ENCODE results near the gene SLC16A14. TPM values are rescaled to one million over a fixed set of nuclear protein-coding genes. Genes with fewer than 3 reads are reported as not detected.

The SLC16A14 gene
- total RNA-seq, 1 experiment from 2014 or later: 3.2 TPM

DNA sequence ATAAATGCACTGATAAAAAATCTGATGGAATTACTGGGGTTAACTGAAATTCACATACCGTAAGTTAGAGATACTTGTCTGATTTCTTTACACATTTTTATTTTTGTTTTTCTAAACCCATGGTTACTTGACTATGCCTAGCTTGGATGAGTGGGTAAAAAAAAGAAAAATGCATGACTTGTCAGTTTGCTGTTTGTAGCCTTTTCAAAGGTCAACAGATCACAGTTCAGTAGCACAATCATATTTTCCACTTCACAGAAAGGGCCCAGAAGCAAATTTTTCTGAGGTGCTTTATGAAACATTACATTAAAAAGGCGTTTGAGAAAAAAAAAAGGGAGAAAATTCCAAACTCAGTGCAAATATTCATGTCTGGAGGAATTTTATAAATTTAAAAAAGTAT lies 16.4 kb downstream of the SLC16A14 start:
- ChIA-PET CTCF (no interaction called here), POLR2A (no interaction called here)
- BruUV-seq (replicated peaks): no TSS peak
- Histone ChIP-seq H3K4me1 (ENCODE audit: control insufficient read depth, insufficient read depth, low read length) (peaks cover 5% of the 10 kb centered on the region; the same call in 1 of the 2 replicates), H3K27me3 (ENCODE audit: control insufficient read depth, insufficient read depth, low read length) (no peaks in the 10 kb centered on the region), H3K9me3 (ENCODE audit: control insufficient read depth, insufficient read depth, low read depth, low read length) (no peaks in the 10 kb centered on the region), H3K36me3 (ENCODE audit: control insufficient read depth, insufficient read depth, low read length) (no peaks in the 10 kb centered on the region), H3K27ac (ENCODE audit: low read length) (no peak overlapping the region), H3K4me3 (ENCODE audit: low read depth in 2 of 2, low read length in 2 of 2) (no peak overlapping the region)
- no peak for TF ChIP-seq SIN3A (IDR thresholded peaks at IDR 0.05; ENCODE audit: borderline replicate concordance, insufficient read depth, low read depth, low read length)
- TF ChIP-seq TCF7L2 (IDR thresholded peaks at IDR 0.05; ENCODE audit: low read depth, low read length): no peak
- TF ChIP-seq, protein P1, sequence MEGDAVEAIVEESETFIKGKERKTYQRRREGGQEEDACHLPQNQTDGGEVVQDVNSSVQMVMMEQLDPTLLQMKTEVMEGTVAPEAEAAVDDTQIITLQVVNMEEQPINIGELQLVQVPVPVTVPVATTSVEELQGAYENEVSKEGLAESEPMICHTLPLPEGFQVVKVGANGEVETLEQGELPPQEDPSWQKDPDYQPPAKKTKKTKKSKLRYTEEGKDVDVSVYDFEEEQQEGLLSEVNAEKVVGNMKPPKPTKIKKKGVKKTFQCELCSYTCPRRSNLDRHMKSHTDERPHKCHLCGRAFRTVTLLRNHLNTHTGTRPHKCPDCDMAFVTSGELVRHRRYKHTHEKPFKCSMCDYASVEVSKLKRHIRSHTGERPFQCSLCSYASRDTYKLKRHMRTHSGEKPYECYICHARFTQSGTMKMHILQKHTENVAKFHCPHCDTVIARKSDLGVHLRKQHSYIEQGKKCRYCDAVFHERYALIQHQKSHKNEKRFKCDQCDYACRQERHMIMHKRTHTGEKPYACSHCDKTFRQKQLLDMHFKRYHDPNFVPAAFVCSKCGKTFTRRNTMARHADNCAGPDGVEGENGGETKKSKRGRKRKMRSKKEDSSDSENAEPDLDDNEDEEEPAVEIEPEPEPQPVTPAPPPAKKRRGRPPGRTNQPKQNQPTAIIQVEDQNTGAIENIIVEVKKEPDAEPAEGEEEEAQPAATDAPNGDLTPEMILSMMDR (IDR thresholded peaks at IDR 0.05): no peak
- no peak for TF ChIP-seq POLR2AphosphoS5 (IDR thresholded peaks at IDR 0.05; ENCODE audit: low read depth, low read length)
- TF ChIP-seq, protein P2, sequence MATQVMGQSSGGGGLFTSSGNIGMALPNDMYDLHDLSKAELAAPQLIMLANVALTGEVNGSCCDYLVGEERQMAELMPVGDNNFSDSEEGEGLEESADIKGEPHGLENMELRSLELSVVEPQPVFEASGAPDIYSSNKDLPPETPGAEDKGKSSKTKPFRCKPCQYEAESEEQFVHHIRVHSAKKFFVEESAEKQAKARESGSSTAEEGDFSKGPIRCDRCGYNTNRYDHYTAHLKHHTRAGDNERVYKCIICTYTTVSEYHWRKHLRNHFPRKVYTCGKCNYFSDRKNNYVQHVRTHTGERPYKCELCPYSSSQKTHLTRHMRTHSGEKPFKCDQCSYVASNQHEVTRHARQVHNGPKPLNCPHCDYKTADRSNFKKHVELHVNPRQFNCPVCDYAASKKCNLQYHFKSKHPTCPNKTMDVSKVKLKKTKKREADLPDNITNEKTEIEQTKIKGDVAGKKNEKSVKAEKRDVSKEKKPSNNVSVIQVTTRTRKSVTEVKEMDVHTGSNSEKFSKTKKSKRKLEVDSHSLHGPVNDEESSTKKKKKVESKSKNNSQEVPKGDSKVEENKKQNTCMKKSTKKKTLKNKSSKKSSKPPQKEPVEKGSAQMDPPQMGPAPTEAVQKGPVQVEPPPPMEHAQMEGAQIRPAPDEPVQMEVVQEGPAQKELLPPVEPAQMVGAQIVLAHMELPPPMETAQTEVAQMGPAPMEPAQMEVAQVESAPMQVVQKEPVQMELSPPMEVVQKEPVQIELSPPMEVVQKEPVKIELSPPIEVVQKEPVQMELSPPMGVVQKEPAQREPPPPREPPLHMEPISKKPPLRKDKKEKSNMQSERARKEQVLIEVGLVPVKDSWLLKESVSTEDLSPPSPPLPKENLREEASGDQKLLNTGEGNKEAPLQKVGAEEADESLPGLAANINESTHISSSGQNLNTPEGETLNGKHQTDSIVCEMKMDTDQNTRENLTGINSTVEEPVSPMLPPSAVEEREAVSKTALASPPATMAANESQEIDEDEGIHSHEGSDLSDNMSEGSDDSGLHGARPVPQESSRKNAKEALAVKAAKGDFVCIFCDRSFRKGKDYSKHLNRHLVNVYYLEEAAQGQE (IDR thresholded peaks at IDR 0.05; ENCODE audit: insufficient read depth in 1 of 2, low read depth in 2 of 2, low read length in 1 of 2): no peak
- no peak for DNase-seq (ENCODE audit: low read depth, low spot score)
- intact Hi-C loops (cut with micrococcal nuclease; ENCODE audit: unreplicated experiment) (no loop called here), in situ Hi-C loops (cut with HindIII; ENCODE audit: low pct_unique_long_range_greater_than_20kb, low sequenced_read_pairs) (no loop called here)
- ATAC-seq: no peak

DNA sequence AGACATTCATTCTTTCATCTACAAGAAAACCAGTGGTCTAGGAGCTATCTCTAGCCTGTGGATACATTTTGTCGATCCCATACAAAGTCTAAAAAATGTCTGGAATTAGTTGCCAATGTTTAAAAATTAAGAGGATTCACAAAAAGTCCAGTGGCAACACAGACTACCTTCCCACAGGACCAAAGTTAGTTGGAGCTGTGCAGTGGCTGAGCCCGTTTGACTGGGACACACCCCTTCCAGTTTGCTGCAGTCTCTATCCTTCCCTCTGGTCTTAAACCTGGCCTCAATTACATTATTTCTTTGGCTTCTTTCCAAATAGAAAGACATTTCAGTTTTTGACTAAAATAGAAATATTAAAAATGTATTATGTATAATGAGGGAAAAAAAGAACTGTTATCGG lies 18.6 kb downstream of the SLC16A14 start:
- ATAC-seq (no peak), DNase-seq (ENCODE audit: low read depth, low spot score) (no peak)
- Histone ChIP-seq H3K27ac (ENCODE audit: low read length) (no peak overlapping the region), H3K27me3 (ENCODE audit: control insufficient read depth, insufficient read depth, low read length) (no peaks in the 10 kb centered on the region), H3K4me3 (ENCODE audit: low read depth in 2 of 2, low read length in 2 of 2) (no peak overlapping the region), H3K9me3 (ENCODE audit: control insufficient read depth, insufficient read depth, low read depth, low read length) (no peaks in the 10 kb centered on the region), H3K4me1 (ENCODE audit: control insufficient read depth, insufficient read depth, low read length) (peaks cover 5% of the 10 kb centered on the region; the same call in 1 of the 2 replicates), H3K36me3 (ENCODE audit: control insufficient read depth, insufficient read depth, low read length) (no peaks in the 10 kb centered on the region)
- no TSS peak for BruUV-seq (replicated peaks)
- no peak for TF ChIP-seq TCF7L2 (IDR thresholded peaks at IDR 0.05; ENCODE audit: low read depth, low read length)
- TF ChIP-seq, protein P1 (IDR thresholded peaks at IDR 0.05): no peak
- TF ChIP-seq, protein P2 (IDR thresholded peaks at IDR 0.05; ENCODE audit: insufficient read depth in 1 of 2, low read depth in 2 of 2, low read length in 1 of 2): no peak
- no peak for TF ChIP-seq SIN3A (IDR thresholded peaks at IDR 0.05; ENCODE audit: borderline replicate concordance, insufficient read depth, low read depth, low read length)
- no peak for TF ChIP-seq POLR2AphosphoS5 (IDR thresholded peaks at IDR 0.05; ENCODE audit: low read depth, low read length)
- ChIA-PET CTCF (no interaction called here), POLR2A (no interaction called here)
- intact Hi-C loops (cut with micrococcal nuclease; ENCODE audit: unreplicated experiment) (no loop called here), in situ Hi-C loops (cut with HindIII; ENCODE audit: low pct_unique_long_range_greater_than_20kb, low sequenced_read_pairs) (no loop called here)
